SH-SY5Y (cell line): ENCODE data around the gene PKP4.

Experiments
- GATA2 ChIP-seq: IDR thresholded peaks from 2 replicates; pipeline ENCODE4 v1.6.1; 2011; ENCODE audit warnings: mild to moderate bottlenecking, low read depth, low read length
- GATA3 ChIP-seq: IDR thresholded peaks from 2 replicates; pipeline ENCODE4 v1.6.1; 2011; ENCODE audit warnings: low read depth, mild to moderate bottlenecking, low read length, moderate library complexity

GRCh38 chr2:158729873-158730620 is 273.3 kb downstream of the PKP4 start:
- TF ChIP-seq GATA2: no peak
- no peak for TF ChIP-seq GATA3
